HCT116 (cell line): ENCODE measurements around the gene FRRS1L.

Source experiments
- CTCF ChIP-seq, 3 experiments: fragments of 200-600 bp in 1 of 3; sonication (generic) in 1 of 3; IDR thresholded peaks in 2 of 3; conservative IDR thresholded peaks in 1 of 3; 2 replicates each; pipeline ENCODE4 v1.5.1; 2012 to 2017; ENCODE audit warnings: low read depth in 2 of 3, low read length in 2 of 3, antibody characterized with exemption in 1 of 3, borderline replicate concordance in 1 of 3, control low read depth in 1 of 3, mild to moderate bottlenecking in 1 of 3, mixed read lengths in 1 of 3, mixed run types in 1 of 3, moderate library complexity in 1 of 3; ENCODE audit not compliant: insufficient read depth in 1 of 3
- EZH2 ChIP-seq: fragments of 200-600 bp; sonication (generic); IDR thresholded peaks from 2 replicates; pipeline ENCODE4 v1.6.1; 2017; ENCODE audit warnings: antibody characterized with exemption, mixed run types
- POLR2AphosphoS5 ChIP-seq: IDR thresholded peaks from 2 replicates; pipeline ENCODE4 v1.6.1; 2011; ENCODE audit warnings: mild to moderate bottlenecking, low read depth, low read length, moderate library complexity

GRCh38 chr9:109138421-109138820 lies 28.6 kb downstream of the FRRS1L start:
- TF ChIP-seq POLR2AphosphoS5 (no peak), CTCF (IDR thresholded peaks at IDR 0.05 in 2 of 3, conservative IDR thresholded peaks at IDR 0.05 in 1 of 3; ENCODE audit: borderline replicate concordance in 1 of 3, insufficient read depth in 1 of 3, low read depth in 2 of 3, low read length in 2 of 3) (no peak), EZH2 (no peak)
